Choroid plexus epithelial cell (primary cell): ENCODE results near the gene PFDN2.

ENCODE experiments used
- DNase-seq: peaks from one replicate; pipeline ENCODE4 v3.0.0-alpha.2; 2010; ENCODE audit warnings: low read depth
- H3K4me3 ChIP-seq: 2 replicates; pipeline ENCODE4 v1.5.1; 2011; ENCODE audit warnings: low read depth, mild to moderate bottlenecking, control low read depth, low read length, moderate library complexity
- CTCF ChIP-seq: conservative IDR thresholded peaks from 2 replicates; pipeline ENCODE4 v1.5.1; 2011; ENCODE audit warnings: low read depth, mild to moderate bottlenecking, control low read depth, inconsistent platforms, low read length, moderate library complexity

Gene PFDN2

GRCh38 chr1:161089251-161089924, 28.4 kb downstream of the PFDN2 start, which contains the start of gene NECTIN4:
TSS of gene NECTIN4 (minus strand) at chr1:161089558. CDS start at chr1:161089296, 262 bp downstream.
- TF ChIP-seq CTCF, result no peak
- H3K4me3 ChIP-seq, result no peak within 1 kb of the TSS
- no peak for DNase-seq

GRCh38 chr1:161088587-161089110, 29.2 kb downstream of the PFDN2 start:
- no peak overlapping the region for H3K4me3 ChIP-seq
- TF ChIP-seq CTCF, result no peak
- peak; percentile 71 for DNase-seq

- DNase-seq, result no peak
- no peak for TF ChIP-seq CTCF
- H3K4me3 ChIP-seq, result no peak overlapping the region
These were observed 31.4 kb downstream of the PFDN2 start for GRCh38 chr1:161086457-161086856.

- DNase-seq, result peak; percentile 25
- TF ChIP-seq CTCF, result no peak
- H3K4me3 ChIP-seq, result no peak overlapping the region
These were observed 32.7 kb downstream of the PFDN2 start for GRCh38 chr1:161085165-161085564.

GRCh38 chr1:161084597-161084988, 33.2 kb downstream of the PFDN2 start:
- no peak for TF ChIP-seq CTCF
- no peak overlapping the region for H3K4me3 ChIP-seq
- DNase-seq, result no peak

- H3K4me3 ChIP-seq, result no peak overlapping the region
- TF ChIP-seq CTCF, result no peak
- peak; percentile 67 for DNase-seq
These were observed 33.9 kb downstream of the PFDN2 start for GRCh38 chr1:161083748-161084596.
